ENCODE measurements around the gene C2orf80. TPM values are rescaled to one million over a fixed set of nuclear protein-coding genes. Genes with fewer than 3 reads are reported as not detected.

Gene C2orf80
- polyA plus RNA-seq, 1 donor from 2014 or later, result 71.5 TPM

Other genes starting within 250 kb of the C2orf80 start
- gene PLEKHM3, start 164.5 kb downstream of the C2orf80 start, polyA plus RNA-seq, result 10.7 and 13.4 TPM in 2 replicates
- gene CRYGD, start 65.5 kb downstream of the C2orf80 start, polyA plus RNA-seq, result not detected in 2 replicates
- gene CRYGC, start 60.2 kb downstream of the C2orf80 start, polyA plus RNA-seq, result not detected in 2 replicates
- not detected in 2 replicates for gene CRYGB, start 43.9 kb downstream of the C2orf80 start, polyA plus RNA-seq
- not detected in 2 replicates for gene CRYGA, start 26.4 kb downstream of the C2orf80 start, polyA plus RNA-seq
- gene IDH1, start 65.0 kb upstream of the C2orf80 start, polyA plus RNA-seq, result 316 and 354 TPM in 2 replicates
- 23.2 and 27.1 TPM in 2 replicates for gene PIKFYVE, start 76.2 kb upstream of the C2orf80 start, polyA plus RNA-seq
- gene PTH2R, start 216.8 kb upstream of the C2orf80 start, polyA plus RNA-seq, result not detected in 2 replicates

Data from neural cell (in vitro differentiated cells).